HFFc6 (cell line): Measurements from ENCODE around the gene CDH10. TPM values are rescaled to one million over a fixed set of nuclear protein-coding genes. Genes with fewer than 3 reads are reported as not detected.

ENCODE experiments used
- DNase-seq: peaks from one replicate; pipeline ENCODE4 v3.0.0-alpha.2; 2018
- H3K27ac Mint-ChIP-seq: 2 replicates; pipeline ENCODE4 v1.8.0; 2020; ENCODE audit warnings: mild to moderate bottlenecking, mixed read lengths
- H3K27me3 Mint-ChIP-seq: 2 replicates; pipeline ENCODE4 v1.8.0; 2021; ENCODE audit warnings: mild to moderate bottlenecking, moderate library complexity, mixed read lengths; ENCODE audit not compliant: insufficient read depth
- H3K36me3 Mint-ChIP-seq: 2 replicates; pipeline ENCODE4 v1.8.0; 2021; ENCODE audit warnings: low read depth, mixed read lengths
- H3K4me1 Mint-ChIP-seq: 2 replicates; pipeline ENCODE4 v1.8.0; 2020; ENCODE audit warnings: low read depth, mixed read lengths
- H3K4me3 Mint-ChIP-seq: 2 replicates; pipeline ENCODE4 v1.8.0; 2020; ENCODE audit warnings: mild to moderate bottlenecking, moderate library complexity, mixed read lengths
- H3K9me3 Mint-ChIP-seq: 2 replicates; pipeline ENCODE4 v1.8.0; 2020; ENCODE audit warnings: mild to moderate bottlenecking, mixed read lengths
- CTCF ChIP-seq: fragments of 200-600 bp; sonication (generic); IDR thresholded peaks from 2 replicates; pipeline ENCODE4 v1.5.0; 2021; ENCODE audit warnings: antibody characterized with exemption, mild to moderate bottlenecking
- total RNA-seq, 6 experiments: library from RNA; stranded (reverse); fragmentation: NEBNext Ultra II Directional; extraction: Animal tissue kit (Norgen Biotek cat#: 25700); gene quantifications; 2 replicates in 1 of 6; 3 replicates in 5 of 6; pipeline ENCODE4 v1.2.3, GENCODE V29; 2021

The CDH10 gene
- total RNA-seq, 6 experiments from 2014 or later = 0.10 to 0.71 (median 0.17) TPM

- Mint-ChIP-seq H3K36me3 (no peaks in the 10 kb centered on the region), H3K27ac (no peak overlapping the region), H3K27me3 (no peaks in the 10 kb centered on the region; the same call in 1 of the 2 replicates), H3K9me3 (peaks cover 16% of the 10 kb centered on the region), H3K4me1 (no peaks in the 10 kb centered on the region; the same call in 1 of the 2 replicates), H3K4me3 (no peak overlapping the region)
- DNase-seq = no peak
- TF ChIP-seq CTCF = no peak
Observed at GRCh38 chr5:24649531-24649930, 4.8 kb upstream of the CDH10 start.

GRCh38 chr5:24646915-24647314 lies 2.1 kb upstream of the CDH10 start:
- H3K4me3 Mint-ChIP-seq = no peak overlapping the region

GRCh38 chr5:24645483-24645882 lies 705 bp upstream of the CDH10 start:
- no peaks in the 10 kb centered on the region; the same call in 1 of the 2 replicates for H3K4me1 Mint-ChIP-seq
- H3K36me3 Mint-ChIP-seq = no peaks in the 10 kb centered on the region
- no peaks in the 10 kb centered on the region; the same call in 1 of the 2 replicates for H3K27me3 Mint-ChIP-seq
- H3K4me3 Mint-ChIP-seq = no peak overlapping the region
- H3K27ac Mint-ChIP-seq = no peak overlapping the region
- peaks cover 10% of the 10 kb centered on the region for H3K9me3 Mint-ChIP-seq
- TF ChIP-seq CTCF = no peak
- DNase-seq = no peak

More at GRCh38 chr5:24646915-24647314, 2.1 kb upstream of the CDH10 start:
- Mint-ChIP-seq H3K4me1 (no peaks in the 10 kb centered on the region; the same call in 1 of the 2 replicates), H3K9me3 (peaks cover 10% of the 10 kb centered on the region), H3K27me3 (no peaks in the 10 kb centered on the region; the same call in 1 of the 2 replicates), H3K27ac (no peak overlapping the region), H3K36me3 (no peaks in the 10 kb centered on the region)
- no peak for DNase-seq
- no peak for TF ChIP-seq CTCF

- Mint-ChIP-seq H3K36me3 (no peaks in the 10 kb centered on the region), H3K27ac (no peak overlapping the region), H3K4me1 (no peaks in the 10 kb centered on the region; the same call in 1 of the 2 replicates)
Observed at GRCh38 chr5:24643880-24644279, 898 bp downstream of the CDH10 start.

GRCh38 chr5:24643156-24643555 lies 1.6 kb downstream of the CDH10 start:
- H3K27ac Mint-ChIP-seq = no peak overlapping the region
- no peak for TF ChIP-seq CTCF
- no peaks in the 10 kb centered on the region for H3K27me3 Mint-ChIP-seq
- no peaks in the 10 kb centered on the region; the same call in 1 of the 2 replicates for H3K9me3 Mint-ChIP-seq
- no peak for DNase-seq
- H3K36me3 Mint-ChIP-seq = no peaks in the 10 kb centered on the region
- no peaks in the 10 kb centered on the region; the same call in 1 of the 2 replicates for H3K4me1 Mint-ChIP-seq
- H3K4me3 Mint-ChIP-seq = no peak overlapping the region

More at GRCh38 chr5:24643880-24644279, 898 bp downstream of the CDH10 start:
- H3K9me3 Mint-ChIP-seq = peaks cover 4% of the 10 kb centered on the region; the same call in 1 of the 2 replicates
- TF ChIP-seq CTCF = no peak
- no peak for DNase-seq
- no peak overlapping the region for H3K4me3 Mint-ChIP-seq
- H3K27me3 Mint-ChIP-seq = no peaks in the 10 kb centered on the region
